Duodenal mucosa (tissue), 2 donors: Measurements from ENCODE around the gene NEUROG2.
"Not testable (repeated sequence)": the region's sequence is repeated elsewhere in the genome, so short reads cannot be mapped to it uniquely, and the experiment has no call there.

Experiments used
- H3K27ac ChIP-seq: one replicate; pipeline ENCODE4 v1.7.0; 2013; ENCODE audit warnings: low read depth, low read length
- H3K27me3 ChIP-seq, 2 donors: one replicate each; pipeline ENCODE4 v1.7.0; 2013; ENCODE audit warnings: low read length in 2 of 2, control low read depth in 1 of 2; ENCODE audit not compliant: insufficient read depth in 2 of 2, control insufficient read depth in 1 of 2
- H3K36me3 ChIP-seq, 2 donors: one replicate each; pipeline ENCODE4 v1.7.0; 2013; ENCODE audit warnings: low read length in 2 of 2, control low read depth in 1 of 2; ENCODE audit not compliant: insufficient read depth in 2 of 2, control insufficient read depth in 1 of 2
- H3K4me1 ChIP-seq, 2 donors: one replicate each; pipeline ENCODE4 v1.7.0; 2013; ENCODE audit warnings: low read length in 2 of 2, control low read depth in 1 of 2; ENCODE audit not compliant: insufficient read depth in 2 of 2, control insufficient read depth in 1 of 2
- H3K4me3 ChIP-seq, 2 donors: one replicate each; pipeline ENCODE4 v1.7.0; 2013; ENCODE audit warnings: low read length in 2 of 2, low read depth in 1 of 2
- H3K9ac ChIP-seq, 2 donors: one replicate each; pipeline ENCODE4 v1.7.0; 2013; ENCODE audit warnings: low read length in 2 of 2, low read depth in 1 of 2
- H3K9me3 ChIP-seq, 2 donors: one replicate each; pipeline ENCODE4 v1.7.0; 2013; ENCODE audit warnings: low read length in 2 of 2, control low read depth in 1 of 2; ENCODE audit not compliant: control insufficient read depth in 1 of 2

NEUROG2 gene

DNA sequence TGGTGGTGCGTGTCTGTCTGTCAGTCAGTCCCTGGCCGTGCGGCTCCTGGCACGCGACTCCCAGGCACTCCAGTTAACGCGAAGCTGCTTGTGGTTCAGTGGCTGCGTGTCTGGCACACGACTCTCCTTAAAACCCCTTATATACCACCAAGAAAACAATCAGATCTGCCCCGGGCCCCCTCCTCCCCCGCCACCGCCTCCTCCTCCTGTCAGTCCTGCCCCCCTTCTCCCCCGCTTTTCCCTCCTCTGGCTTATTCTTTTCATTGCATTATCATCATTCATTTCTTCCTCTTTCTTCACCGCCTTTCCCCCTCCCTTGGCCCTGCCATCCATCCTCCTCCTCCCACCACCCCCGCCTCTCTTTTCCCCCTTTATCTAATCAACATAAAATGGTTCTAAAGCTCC, at the start of gene NEUROG2:
Gene NEUROG2 (minus strand): TSS at position 115 of the 405 bp plus-strand sequence. CDS start 705 bp downstream, outside the sequence.
- no peaks in the 10 kb centered on the region for H3K9me3 ChIP-seq
- H3K4me3 ChIP-seq, result peak within 1 kb of the TSS; percentile 80 to 83
- peaks cover 24 to 27% of the 10 kb centered on the region in 2 donors for H3K4me1 ChIP-seq
- no peaks in the 10 kb centered on the region for H3K36me3 ChIP-seq
- H3K9ac ChIP-seq, result no peak within 1 kb of the TSS
- H3K27ac ChIP-seq, result no peak within 1 kb of the TSS
- peaks cover 85 to 92% of the 10 kb centered on the region in 2 donors for H3K27me3 ChIP-seq

- H3K27ac ChIP-seq, result no peak overlapping the region
- no peaks in the 10 kb centered on the region for H3K4me1 ChIP-seq
- H3K27me3 ChIP-seq, result no peaks in the 10 kb centered on the region
- no peaks in the 10 kb centered on the region for H3K9me3 ChIP-seq
- no peak overlapping the region for H3K4me3 ChIP-seq
- H3K36me3 ChIP-seq, result no peaks in the 10 kb centered on the region
- no peak overlapping the region for H3K9ac ChIP-seq
Measured at GRCh38 chr4:112564706-112565270, 48.8 kb upstream of the NEUROG2 start.

GRCh38 chr4:112563431-112564200, 47.6 kb upstream of the NEUROG2 start:
- no peaks in the 10 kb centered on the region for H3K36me3 ChIP-seq
- no peak overlapping the region for H3K9ac ChIP-seq
- H3K9me3 ChIP-seq, result no peaks in the 10 kb centered on the region
- H3K27me3 ChIP-seq, result no peaks in the 10 kb centered on the region
- H3K27ac ChIP-seq, result no peak overlapping the region
- H3K4me1 ChIP-seq, result no peaks in the 10 kb centered on the region
- H3K4me3 ChIP-seq, result no peak overlapping the region

- Histone ChIP-seq H3K9me3 (no peaks in the 10 kb centered on the region), H3K4me3 (no peak overlapping the region), H3K27me3 (no peaks in the 10 kb centered on the region), H3K9ac (no peak overlapping the region), H3K27ac (no peak overlapping the region), H3K36me3 (no peaks in the 10 kb centered on the region), H3K4me1 (no peaks in the 10 kb centered on the region)
Measured at GRCh38 chr4:112562254-112562879, 46.4 kb upstream of the NEUROG2 start.

DNA sequence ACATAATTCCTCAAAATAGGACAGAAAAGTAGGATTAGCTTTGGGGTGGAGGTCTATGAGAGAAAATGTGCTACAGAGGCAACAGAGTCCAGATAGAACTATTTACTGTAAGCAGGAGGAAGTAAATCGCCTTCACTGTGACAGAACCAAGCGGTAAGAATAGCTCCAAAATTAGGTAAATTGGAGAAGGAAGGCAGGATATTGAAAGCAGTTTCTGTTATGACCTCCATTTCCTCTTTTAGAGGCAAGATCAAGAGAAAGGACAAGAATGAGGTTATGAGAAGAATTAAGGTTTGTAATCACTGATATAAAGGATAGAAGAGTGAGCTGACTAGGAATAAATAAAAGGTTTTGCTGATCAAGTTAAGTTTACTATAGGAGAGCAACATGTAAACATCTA, 44.1 kb upstream of the NEUROG2 start:
- Histone ChIP-seq H3K9me3 (no peaks in the 10 kb centered on the region), H3K9ac (no peak overlapping the region), H3K36me3 (no peaks in the 10 kb centered on the region), H3K4me1 (no peaks in the 10 kb centered on the region), H3K27ac (no peak overlapping the region), H3K4me3 (no peak overlapping the region), H3K27me3 (no peaks in the 10 kb centered on the region)

DNA sequence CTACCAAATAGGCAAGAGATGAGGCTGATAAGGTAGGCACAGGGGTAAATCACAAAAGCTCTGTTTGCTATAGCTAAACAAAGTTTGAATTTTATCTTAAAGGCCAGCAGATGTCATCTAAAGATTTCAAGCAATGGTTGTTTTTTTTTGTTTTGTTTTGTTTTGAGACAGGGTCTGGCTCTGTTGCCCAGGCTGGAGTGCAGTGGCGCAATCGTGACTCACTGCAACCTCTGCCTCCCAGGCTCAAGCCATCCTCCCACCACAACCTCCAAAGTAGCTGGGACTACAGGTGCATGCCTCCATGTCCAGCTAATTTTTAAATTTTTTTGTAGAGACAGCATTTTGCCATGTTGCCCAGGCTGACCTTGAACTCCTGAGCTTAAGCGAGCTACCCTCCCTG, 43.1 kb upstream of the NEUROG2 start:
- Histone ChIP-seq H3K9ac (no peak overlapping the region), H3K4me1 (no peaks in the 10 kb centered on the region), H3K4me3 (no peak overlapping the region), H3K9me3 (no peaks in the 10 kb centered on the region), H3K36me3 (no peaks in the 10 kb centered on the region), H3K27me3 (no peaks in the 10 kb centered on the region), H3K27ac (no peak overlapping the region)

- Histone ChIP-seq H3K36me3 (no peaks in the 10 kb centered on the region), H3K27ac (no peak overlapping the region), H3K9me3 (no peaks in the 10 kb centered on the region), H3K4me3 (no peak overlapping the region), H3K27me3 (no peaks in the 10 kb centered on the region), H3K4me1 (no peaks in the 10 kb centered on the region), H3K9ac (no peak overlapping the region)
Measured at GRCh38 chr4:112557676-112558411, 41.9 kb upstream of the NEUROG2 start.

DNA sequence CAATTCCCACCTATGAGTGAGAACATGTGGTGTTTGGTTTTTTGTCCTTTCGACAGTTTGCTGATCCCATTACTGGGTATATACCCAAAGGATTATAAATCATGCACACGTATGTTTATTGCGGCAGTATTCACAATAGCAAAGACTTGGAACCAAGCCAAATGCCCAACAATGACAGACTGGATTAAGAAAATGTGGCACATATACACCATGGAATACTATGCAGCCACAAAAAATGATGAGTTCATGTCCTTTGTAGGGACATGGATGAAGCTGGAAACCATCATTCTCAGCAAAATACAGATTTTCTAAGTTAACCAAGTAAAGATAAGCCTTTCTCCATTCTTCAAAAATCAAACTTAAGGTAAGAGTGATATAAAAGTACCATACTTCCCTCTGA, 38.3 kb upstream of the NEUROG2 start:
- not testable (repeated sequence) for H3K4me3 ChIP-seq, H3K9ac ChIP-seq, H3K27ac ChIP-seq, H3K36me3 ChIP-seq, H3K4me1 ChIP-seq, H3K9me3 ChIP-seq, H3K27me3 ChIP-seq

DNA sequence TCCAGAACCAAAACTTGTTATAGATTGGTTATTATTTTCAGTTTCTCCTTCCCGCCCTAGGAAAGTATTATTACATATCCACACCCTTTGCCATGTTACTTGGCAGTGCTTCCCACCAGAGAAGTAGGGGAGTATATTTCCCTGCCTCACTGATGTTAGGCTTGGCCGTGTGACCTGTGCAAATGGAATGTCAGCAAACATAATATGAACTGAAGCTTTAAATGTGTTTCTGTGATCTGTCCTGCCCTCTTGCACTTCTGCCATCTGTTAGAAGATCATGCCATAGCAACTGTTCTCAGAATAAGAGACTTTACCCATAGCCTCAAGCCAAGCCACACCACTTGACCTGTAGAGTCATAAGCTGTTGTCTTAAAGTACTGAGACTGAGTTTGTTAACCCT, 36.7 kb upstream of the NEUROG2 start:
- Histone ChIP-seq H3K27ac (no peak overlapping the region), H3K9me3 (no peaks in the 10 kb centered on the region), H3K27me3 (no peaks in the 10 kb centered on the region), H3K4me1 (no peaks in the 10 kb centered on the region), H3K36me3 (no peaks in the 10 kb centered on the region), H3K9ac (no peak overlapping the region), H3K4me3 (no peak overlapping the region)

DNA sequence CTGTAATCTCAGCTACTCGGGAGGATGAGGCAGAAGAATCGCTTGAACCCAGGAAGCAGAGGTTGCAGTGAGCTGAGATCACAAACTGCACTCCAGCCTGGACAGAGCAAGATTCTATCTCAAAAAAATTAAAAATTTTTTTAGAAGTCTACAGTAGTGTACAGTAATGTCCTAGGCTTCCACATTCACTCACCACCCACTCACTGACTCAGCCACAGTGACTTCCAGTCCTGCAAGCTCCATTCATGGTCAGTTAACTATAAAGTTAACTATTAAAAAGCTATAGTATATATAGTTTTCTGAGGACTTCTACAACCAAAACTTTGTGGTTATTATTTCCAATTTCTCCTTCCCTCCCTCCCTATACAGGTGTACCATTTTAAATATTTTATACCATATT, 34.7 kb upstream of the NEUROG2 start:
- Histone ChIP-seq H3K4me3 (no peak overlapping the region), H3K4me1 (no peaks in the 10 kb centered on the region), H3K27ac (no peak overlapping the region), H3K36me3 (no peaks in the 10 kb centered on the region), H3K9ac (no peak overlapping the region), H3K27me3 (no peaks in the 10 kb centered on the region), H3K9me3 (no peaks in the 10 kb centered on the region)
